ENCODE data around the gene TSHZ1.

TSHZ1 gene

DNA sequence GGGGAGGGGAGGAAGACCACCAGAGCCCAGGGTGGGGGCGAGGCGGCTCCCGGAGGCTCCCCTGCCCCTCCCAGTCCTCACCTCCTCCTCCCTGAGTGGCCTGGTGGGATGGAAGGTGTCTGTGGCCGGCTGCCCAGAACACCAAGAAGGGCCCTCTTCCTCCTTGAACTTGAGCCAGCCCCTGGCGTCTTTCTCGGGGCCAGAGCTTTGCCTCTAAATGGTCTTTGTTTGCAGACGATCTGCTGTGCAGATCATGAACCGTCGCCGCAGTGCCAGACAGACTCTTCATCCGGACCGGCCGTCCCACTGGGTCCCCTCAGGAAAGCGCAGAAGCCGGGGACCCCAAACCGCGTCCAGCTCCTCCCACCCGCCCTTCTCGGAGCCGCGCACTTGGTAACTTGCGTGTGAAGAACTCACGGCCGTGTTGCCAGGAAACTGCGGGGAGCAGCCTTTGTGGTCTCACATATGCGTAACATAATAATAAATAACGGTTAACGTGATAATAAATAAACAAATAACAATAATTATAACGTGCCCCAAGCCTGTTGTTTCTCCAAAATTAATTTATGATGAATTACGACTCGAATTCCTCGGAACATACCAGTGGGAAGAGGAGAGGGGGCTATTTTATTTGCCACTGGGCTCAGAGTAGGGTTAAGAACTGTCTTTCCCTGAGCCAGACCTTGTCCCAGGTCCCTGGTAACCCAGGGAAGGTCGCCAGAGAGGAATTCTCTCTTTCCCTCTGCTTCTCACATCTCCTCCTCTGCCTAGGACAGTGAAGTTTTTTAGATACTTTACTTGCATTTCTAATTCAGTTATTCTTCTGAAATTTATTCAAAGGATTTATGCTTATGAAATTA is 42.6 kb upstream of the TSHZ1 start:
- no peaks in the 10 kb centered on the region for H3K4me1 ChIP-seq (ENCODE audit: control insufficient read depth, insufficient read depth, low read length, poor library complexity, severe bottlenecking)
- H3K4me3 ChIP-seq (ENCODE audit: insufficient read depth, low read depth, low read length, poor library complexity, severe bottlenecking) = no peak overlapping the region
- no peaks in the 10 kb centered on the region for H3K27me3 ChIP-seq (replicated peaks; ENCODE audit: control insufficient read depth, insufficient read depth, low read length, poor library complexity, severe bottlenecking)

DNA sequence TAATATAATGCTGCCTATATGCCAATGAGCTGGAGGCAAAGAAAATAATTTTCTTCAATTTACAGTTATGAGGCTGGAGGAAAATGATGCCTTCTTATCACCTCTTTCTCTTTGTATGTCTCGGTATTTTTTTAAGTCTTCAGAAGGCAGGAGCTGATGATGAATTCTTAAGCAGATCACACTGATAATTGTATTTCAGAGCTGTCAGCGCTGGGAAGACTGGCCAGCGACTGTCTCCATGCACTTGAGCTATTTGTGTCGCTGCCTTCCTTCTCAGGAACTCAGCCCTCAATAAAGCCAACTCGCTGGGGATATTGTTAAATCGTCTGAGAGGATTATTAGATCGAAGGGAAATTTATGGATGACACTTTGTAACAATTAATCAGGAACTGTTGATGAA is 42.0 kb upstream of the TSHZ1 start:
- Histone ChIP-seq H3K9me3 (ENCODE audit: control insufficient read depth, low read length) (no peaks in the 10 kb centered on the region), H3K27me3 (replicated peaks; ENCODE audit: control insufficient read depth, insufficient read depth, low read length, poor library complexity, severe bottlenecking) (no peaks in the 10 kb centered on the region), H3K4me1 (ENCODE audit: control insufficient read depth, insufficient read depth, low read length, poor library complexity, severe bottlenecking) (no peaks in the 10 kb centered on the region), H3K4me3 (ENCODE audit: insufficient read depth, low read depth, low read length, poor library complexity, severe bottlenecking) (no peak overlapping the region), H3K27ac (ENCODE audit: insufficient read depth, low read length, poor library complexity, severe bottlenecking) (no peak overlapping the region), H3K36me3 (ENCODE audit: control insufficient read depth, insufficient read depth, low read length) (no peaks in the 10 kb centered on the region)
- DNase-seq = no peak

More for the DNA sequence above, 42.6 kb upstream of the TSHZ1 start:
- DNase-seq = no peak
- Histone ChIP-seq H3K27ac (ENCODE audit: insufficient read depth, low read length, poor library complexity, severe bottlenecking) (no peak overlapping the region), H3K36me3 (ENCODE audit: control insufficient read depth, insufficient read depth, low read length) (no peaks in the 10 kb centered on the region), H3K9me3 (ENCODE audit: control insufficient read depth, low read length) (no peaks in the 10 kb centered on the region)

DNA sequence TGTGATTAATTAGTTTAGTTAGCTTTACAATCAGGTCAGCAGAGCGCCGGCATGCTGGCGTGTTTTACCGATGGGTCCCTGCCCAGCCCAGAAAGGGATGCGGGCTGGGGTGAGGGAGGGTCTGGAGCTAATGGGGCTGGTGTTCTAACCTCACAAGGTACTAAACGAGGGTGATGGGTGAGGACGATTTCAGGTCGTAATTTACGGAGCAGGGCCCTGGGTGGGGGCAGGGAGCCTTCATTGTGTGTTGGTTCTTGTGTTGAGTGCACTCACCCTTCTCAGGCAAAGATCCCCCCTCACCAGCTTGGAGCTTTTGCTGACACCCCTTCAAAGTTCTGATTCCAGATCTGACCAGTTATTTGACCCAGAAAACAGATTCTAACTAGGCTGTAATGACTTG is 41.2 kb upstream of the TSHZ1 start:
- DNase-seq = no peak
- H3K9me3 ChIP-seq (ENCODE audit: control insufficient read depth, low read length) = no peaks in the 10 kb centered on the region
- no peaks in the 10 kb centered on the region for H3K4me1 ChIP-seq (ENCODE audit: control insufficient read depth, insufficient read depth, low read length, poor library complexity, severe bottlenecking)
- H3K36me3 ChIP-seq (ENCODE audit: control insufficient read depth, insufficient read depth, low read length) = no peaks in the 10 kb centered on the region
- H3K27me3 ChIP-seq (replicated peaks; ENCODE audit: control insufficient read depth, insufficient read depth, low read length, poor library complexity, severe bottlenecking) = no peaks in the 10 kb centered on the region
- H3K27ac ChIP-seq (ENCODE audit: insufficient read depth, low read length, poor library complexity, severe bottlenecking) = no peak overlapping the region
- no peak overlapping the region for H3K4me3 ChIP-seq (ENCODE audit: insufficient read depth, low read depth, low read length, poor library complexity, severe bottlenecking)

DNA sequence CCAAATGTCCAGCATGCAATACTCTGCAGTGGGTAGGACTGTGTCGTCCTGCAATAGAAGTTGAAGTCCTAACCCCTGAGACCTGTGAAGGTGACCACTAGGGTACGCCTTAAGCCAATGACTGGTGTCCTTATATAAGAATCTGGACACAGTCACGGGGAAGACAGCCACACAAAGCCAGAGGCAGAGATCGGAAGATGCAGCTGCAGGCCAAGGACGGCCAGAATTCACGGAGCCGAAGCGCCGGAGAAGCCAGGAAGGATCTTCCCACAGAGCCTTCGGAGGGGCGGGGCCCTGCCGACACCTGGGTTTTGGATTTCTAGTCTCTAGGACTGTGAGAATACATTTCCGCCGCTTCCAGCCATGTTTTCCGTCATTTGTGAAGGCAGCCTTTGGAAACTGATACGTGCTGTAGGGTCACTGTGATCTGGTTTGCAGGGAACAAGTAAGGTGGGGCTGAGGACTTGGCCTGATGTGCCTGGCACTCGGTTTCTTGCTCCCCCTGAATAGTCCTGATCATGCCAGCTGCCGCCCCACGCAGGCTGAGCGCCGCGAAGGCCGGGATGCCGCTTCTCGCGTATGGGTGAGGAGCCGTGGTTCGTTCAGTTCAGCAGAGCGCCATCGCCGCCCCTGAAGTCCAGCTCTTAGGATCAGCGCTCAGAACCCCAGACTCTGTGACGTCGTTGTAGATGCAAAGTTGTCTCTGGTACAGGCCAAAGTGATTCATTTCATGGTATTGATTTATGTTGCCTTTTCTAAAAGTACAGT is 40.4 kb upstream of the TSHZ1 start:
- Histone ChIP-seq H3K27me3 (replicated peaks; ENCODE audit: control insufficient read depth, insufficient read depth, low read length, poor library complexity, severe bottlenecking) (no peaks in the 10 kb centered on the region), H3K4me3 (ENCODE audit: insufficient read depth, low read depth, low read length, poor library complexity, severe bottlenecking) (no peak overlapping the region), H3K36me3 (ENCODE audit: control insufficient read depth, insufficient read depth, low read length) (no peaks in the 10 kb centered on the region), H3K27ac (ENCODE audit: insufficient read depth, low read length, poor library complexity, severe bottlenecking) (no peak overlapping the region), H3K4me1 (ENCODE audit: control insufficient read depth, insufficient read depth, low read length, poor library complexity, severe bottlenecking) (no peaks in the 10 kb centered on the region), H3K9me3 (ENCODE audit: control insufficient read depth, low read length) (no peaks in the 10 kb centered on the region)
- no peak for DNase-seq

DNA sequence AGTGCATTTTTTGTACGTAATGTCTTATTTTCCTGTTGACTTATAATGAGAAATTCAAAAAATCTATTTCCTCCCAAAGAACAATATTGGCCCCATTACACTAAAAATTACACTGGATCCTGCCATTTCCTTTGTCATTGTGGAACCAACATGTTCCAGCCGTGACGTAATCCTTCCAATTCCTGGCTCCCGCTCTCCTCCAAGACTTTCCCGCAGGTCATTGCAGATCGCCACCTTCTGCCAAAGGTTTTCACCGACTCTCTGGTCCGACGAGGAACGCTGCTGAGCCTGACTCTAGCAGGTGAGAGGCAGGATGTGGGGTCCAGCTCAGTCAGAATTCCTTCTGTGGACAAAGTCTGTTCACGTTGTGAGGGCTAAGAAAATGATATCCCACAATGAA is 39.7 kb upstream of the TSHZ1 start:
- no peaks in the 10 kb centered on the region for H3K4me1 ChIP-seq (ENCODE audit: control insufficient read depth, insufficient read depth, low read length, poor library complexity, severe bottlenecking)
- no peak for DNase-seq
- H3K4me3 ChIP-seq (ENCODE audit: insufficient read depth, low read depth, low read length, poor library complexity, severe bottlenecking) = no peak overlapping the region
- no peaks in the 10 kb centered on the region for H3K27me3 ChIP-seq (replicated peaks; ENCODE audit: control insufficient read depth, insufficient read depth, low read length, poor library complexity, severe bottlenecking)
- no peaks in the 10 kb centered on the region for H3K36me3 ChIP-seq (ENCODE audit: control insufficient read depth, insufficient read depth, low read length)
- no peaks in the 10 kb centered on the region for H3K9me3 ChIP-seq (ENCODE audit: control insufficient read depth, low read length)
- H3K27ac ChIP-seq (ENCODE audit: insufficient read depth, low read length, poor library complexity, severe bottlenecking) = no peak overlapping the region

DNA sequence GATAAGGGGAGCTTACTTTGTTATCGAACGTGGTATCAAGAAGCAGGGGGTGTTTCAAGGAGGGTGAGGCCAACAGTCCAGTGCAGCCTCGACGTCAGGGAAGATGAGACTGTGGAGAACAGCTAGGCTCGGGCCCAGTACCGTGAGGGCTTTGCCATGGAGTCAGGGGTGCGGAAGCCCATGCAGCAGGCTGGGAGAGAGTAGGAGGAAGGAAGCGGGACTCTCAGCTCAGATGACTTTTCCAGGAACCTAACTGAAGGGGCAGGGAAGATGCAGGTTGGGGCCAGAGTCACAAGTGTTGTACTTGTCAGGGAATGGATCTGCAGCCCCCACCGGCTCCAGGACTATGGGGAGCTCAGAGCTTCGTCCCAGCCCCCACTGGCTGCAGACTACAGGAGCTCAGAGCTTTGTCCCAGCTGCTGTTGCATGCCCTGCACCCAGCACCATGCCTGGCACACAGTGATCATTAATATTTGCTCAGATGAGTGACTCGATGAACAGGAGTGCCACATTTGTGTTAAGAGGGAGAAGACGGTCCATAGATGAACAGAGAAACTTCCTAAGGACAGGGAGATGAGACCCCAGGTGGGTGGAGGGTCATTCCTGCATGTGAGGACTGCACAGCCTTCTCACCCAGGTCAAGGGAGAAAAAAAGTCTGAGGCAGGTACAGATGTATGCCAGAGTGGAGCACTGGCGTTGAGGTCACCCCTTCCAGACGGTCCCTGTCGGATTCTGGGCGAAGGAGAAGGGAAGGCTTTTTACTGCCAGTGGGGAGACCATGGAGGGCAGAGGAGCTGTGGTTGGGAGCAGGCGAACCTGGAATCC is 38.1 kb upstream of the TSHZ1 start:
- Histone ChIP-seq H3K27me3 (replicated peaks; ENCODE audit: control insufficient read depth, insufficient read depth, low read length, poor library complexity, severe bottlenecking) (no peaks in the 10 kb centered on the region), H3K36me3 (ENCODE audit: control insufficient read depth, insufficient read depth, low read length) (no peaks in the 10 kb centered on the region), H3K4me3 (ENCODE audit: insufficient read depth, low read depth, low read length, poor library complexity, severe bottlenecking) (no peak overlapping the region), H3K27ac (ENCODE audit: insufficient read depth, low read length, poor library complexity, severe bottlenecking) (no peak overlapping the region), H3K4me1 (ENCODE audit: control insufficient read depth, insufficient read depth, low read length, poor library complexity, severe bottlenecking) (no peaks in the 10 kb centered on the region), H3K9me3 (ENCODE audit: control insufficient read depth, low read length) (no peaks in the 10 kb centered on the region)
- no peak for DNase-seq

DNA sequence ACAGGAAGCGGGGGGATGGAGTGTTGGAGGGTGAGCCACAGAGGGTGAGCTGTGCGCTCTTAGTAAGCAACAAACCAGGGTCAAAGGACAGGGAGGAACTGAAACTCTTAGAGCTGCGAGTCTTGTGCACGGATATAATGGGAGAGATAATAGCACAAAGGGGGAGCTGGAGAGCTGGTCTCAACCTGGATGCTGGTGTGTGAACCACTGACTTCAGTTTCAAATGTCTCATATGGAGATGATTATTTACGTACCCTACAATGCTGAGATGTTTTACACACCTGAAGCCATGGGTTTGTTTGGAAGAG is 37.5 kb upstream of the TSHZ1 start:
- no peaks in the 10 kb centered on the region for H3K36me3 ChIP-seq (ENCODE audit: control insufficient read depth, insufficient read depth, low read length)
- no peak overlapping the region for H3K4me3 ChIP-seq (ENCODE audit: insufficient read depth, low read depth, low read length, poor library complexity, severe bottlenecking)
- H3K27me3 ChIP-seq (replicated peaks; ENCODE audit: control insufficient read depth, insufficient read depth, low read length, poor library complexity, severe bottlenecking) = no peaks in the 10 kb centered on the region
- no peak for DNase-seq
- no peaks in the 10 kb centered on the region for H3K4me1 ChIP-seq (ENCODE audit: control insufficient read depth, insufficient read depth, low read length, poor library complexity, severe bottlenecking)
- H3K27ac ChIP-seq (ENCODE audit: insufficient read depth, low read length, poor library complexity, severe bottlenecking) = no peak overlapping the region
- no peaks in the 10 kb centered on the region for H3K9me3 ChIP-seq (ENCODE audit: control insufficient read depth, low read length)

DNA sequence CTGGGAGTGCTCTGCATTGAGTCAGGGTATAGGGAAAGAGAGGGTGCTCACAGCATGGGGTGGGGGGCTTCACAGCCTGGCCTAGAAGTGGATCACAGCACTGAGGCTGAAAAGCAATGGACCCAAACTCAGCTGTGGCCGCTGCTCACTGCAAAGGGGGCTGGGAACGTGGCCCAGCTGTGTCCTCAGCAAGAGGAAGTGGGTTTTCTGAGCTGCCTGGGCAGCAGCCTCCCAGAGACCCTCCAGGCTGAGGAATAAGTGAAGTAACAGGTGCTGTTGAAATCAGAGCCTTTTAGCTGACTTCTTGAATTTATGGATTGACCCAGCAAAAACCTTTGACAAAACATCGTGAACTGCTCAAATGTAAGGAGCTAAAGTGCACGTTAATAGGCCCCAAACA is 36.9 kb upstream of the TSHZ1 start:
- H3K36me3 ChIP-seq (ENCODE audit: control insufficient read depth, insufficient read depth, low read length) = no peaks in the 10 kb centered on the region
- H3K4me3 ChIP-seq (ENCODE audit: insufficient read depth, low read depth, low read length, poor library complexity, severe bottlenecking) = no peak overlapping the region
- H3K27ac ChIP-seq (ENCODE audit: insufficient read depth, low read length, poor library complexity, severe bottlenecking) = no peak overlapping the region
- no peak for DNase-seq
- no peaks in the 10 kb centered on the region for H3K9me3 ChIP-seq (ENCODE audit: control insufficient read depth, low read length)
- no peaks in the 10 kb centered on the region for H3K27me3 ChIP-seq (replicated peaks; ENCODE audit: control insufficient read depth, insufficient read depth, low read length, poor library complexity, severe bottlenecking)
- no peaks in the 10 kb centered on the region for H3K4me1 ChIP-seq (ENCODE audit: control insufficient read depth, insufficient read depth, low read length, poor library complexity, severe bottlenecking)

DNA sequence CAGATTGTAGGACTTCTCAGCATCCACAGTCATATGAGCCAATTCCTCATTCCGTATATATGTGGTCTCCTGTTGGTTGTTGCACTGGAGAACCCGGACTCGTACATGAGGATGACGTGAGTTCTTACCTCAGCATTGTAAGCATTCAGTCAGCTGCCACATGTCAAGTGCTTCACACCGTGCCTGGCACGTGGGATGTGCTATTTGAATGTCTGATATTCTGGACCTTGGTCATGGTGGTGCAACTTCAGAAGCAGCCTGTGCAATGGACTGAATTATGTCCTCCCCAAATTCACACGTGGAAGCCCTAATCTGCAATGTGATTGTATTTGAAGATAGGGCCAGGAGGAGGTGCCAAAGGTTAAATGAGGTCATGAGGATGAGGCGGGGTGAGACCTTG is 33.7 kb upstream of the TSHZ1 start:
- Histone ChIP-seq H3K27me3 (replicated peaks; ENCODE audit: control insufficient read depth, insufficient read depth, low read length, poor library complexity, severe bottlenecking) (no peaks in the 10 kb centered on the region), H3K9me3 (ENCODE audit: control insufficient read depth, low read length) (no peaks in the 10 kb centered on the region), H3K27ac (ENCODE audit: insufficient read depth, low read length, poor library complexity, severe bottlenecking) (no peak overlapping the region), H3K4me1 (ENCODE audit: control insufficient read depth, insufficient read depth, low read length, poor library complexity, severe bottlenecking) (no peaks in the 10 kb centered on the region), H3K36me3 (ENCODE audit: control insufficient read depth, insufficient read depth, low read length) (no peaks in the 10 kb centered on the region), H3K4me3 (ENCODE audit: insufficient read depth, low read depth, low read length, poor library complexity, severe bottlenecking) (no peak overlapping the region)
- no peak for DNase-seq

DNA sequence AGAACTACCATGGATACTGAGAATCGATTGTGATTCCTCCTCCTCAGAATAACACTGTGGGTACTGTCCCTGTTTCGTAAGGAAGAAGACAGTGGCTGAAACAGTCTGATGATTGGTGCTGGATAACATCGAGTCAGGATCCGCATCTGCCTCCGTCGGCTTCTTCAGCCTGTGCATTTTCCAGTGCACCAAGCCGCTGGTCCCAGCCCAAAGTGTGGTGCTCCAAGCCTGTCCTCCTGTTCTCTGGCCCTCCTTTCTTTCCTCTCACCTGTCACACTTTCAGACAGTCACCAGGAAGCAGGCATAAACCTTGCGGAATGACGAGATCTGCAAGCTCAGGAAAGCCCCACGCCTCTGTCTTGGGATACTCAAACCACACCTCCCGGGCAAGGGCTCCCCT is 32.2 kb upstream of the TSHZ1 start:
- no peak overlapping the region for H3K27ac ChIP-seq (ENCODE audit: insufficient read depth, low read length, poor library complexity, severe bottlenecking)
- DNase-seq = no peak
- H3K36me3 ChIP-seq (ENCODE audit: control insufficient read depth, insufficient read depth, low read length) = no peaks in the 10 kb centered on the region

More for the DNA sequence above, 32.2 kb upstream of the TSHZ1 start:
- Histone ChIP-seq H3K27me3 (replicated peaks; ENCODE audit: control insufficient read depth, insufficient read depth, low read length, poor library complexity, severe bottlenecking) (no peaks in the 10 kb centered on the region), H3K4me3 (ENCODE audit: insufficient read depth, low read depth, low read length, poor library complexity, severe bottlenecking) (no peak overlapping the region), H3K4me1 (ENCODE audit: control insufficient read depth, insufficient read depth, low read length, poor library complexity, severe bottlenecking) (no peaks in the 10 kb centered on the region), H3K9me3 (ENCODE audit: control insufficient read depth, low read length) (no peaks in the 10 kb centered on the region)

Data from effector memory CD4-positive, alpha-beta T cell (primary cell).